Sciatic nerve (tissue), 1 donor: ENCODE measurements around the gene SMIM15. TPM values are rescaled to one million over a fixed set of nuclear protein-coding genes. Genes with fewer than 3 reads are reported as not detected.

Experiments used
- total RNA-seq: library from RNA; stranded (reverse); fragmentation: NEBNext Ultra II Directional; extraction: Animal tissue kit (Norgen Biotek cat#: 25700); gene quantifications from one replicate; pipeline ENCODE4 v1.2.1, GENCODE V29; 2021
- donor health status: DM: no; HTN: no; CAD: no.

The SMIM15 gene
- total RNA-seq, 1 donor from 2014 or later = 37.8 TPM

Other genes with a start within 250 kb of the SMIM15 start
- gene ERCC8, start 217.4 kb downstream of the SMIM15 start, total RNA-seq = 11.9 TPM
- 27.0 TPM for gene NDUFAF2, start 217.3 kb downstream of the SMIM15 start, total RNA-seq
- gene ZSWIM6, start 169.8 kb upstream of the SMIM15 start, total RNA-seq = 30.2 TPM